ENCODE data around the gene BBS9.

BBS9 gene

DNA sequence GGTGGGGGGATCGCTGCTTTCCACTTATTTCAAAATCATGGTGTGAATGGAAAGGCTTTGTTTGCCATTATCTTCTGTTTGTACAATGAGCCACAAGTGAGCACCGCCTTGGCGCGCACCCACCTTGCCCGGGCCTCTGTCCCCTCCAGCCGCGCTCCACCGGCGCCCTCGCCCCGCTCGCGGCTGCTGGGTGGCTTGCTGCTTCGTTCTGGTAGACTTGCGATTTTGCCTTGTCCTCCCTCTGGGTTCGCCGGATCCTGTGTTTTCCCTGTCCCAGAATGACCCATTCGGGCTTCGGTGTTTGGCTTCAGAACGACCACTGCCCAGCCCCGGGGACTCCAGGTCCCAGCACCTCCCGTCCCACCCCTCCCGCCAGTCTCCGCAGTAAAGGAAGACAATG is 503.0 kb downstream of the BBS9 start:
- Mint-ChIP-seq H3K4me3 (no peak overlapping the region), H3K36me3 (ENCODE audit: insufficient read depth) (no peaks in the 10 kb centered on the region), H3K27ac (ENCODE audit: low read depth) (no peak overlapping the region), H3K27me3 (no peaks in the 10 kb centered on the region), H3K9me3 (no peaks in the 10 kb centered on the region), H3K4me1 (no peaks in the 10 kb centered on the region)
- ATAC-seq (replicated peaks; ENCODE audit: extremely low read depth, poor library complexity, severe bottlenecking) (no peak), DNase-seq (ENCODE audit: low spot score in 2 of 2) (no peak)

DNA sequence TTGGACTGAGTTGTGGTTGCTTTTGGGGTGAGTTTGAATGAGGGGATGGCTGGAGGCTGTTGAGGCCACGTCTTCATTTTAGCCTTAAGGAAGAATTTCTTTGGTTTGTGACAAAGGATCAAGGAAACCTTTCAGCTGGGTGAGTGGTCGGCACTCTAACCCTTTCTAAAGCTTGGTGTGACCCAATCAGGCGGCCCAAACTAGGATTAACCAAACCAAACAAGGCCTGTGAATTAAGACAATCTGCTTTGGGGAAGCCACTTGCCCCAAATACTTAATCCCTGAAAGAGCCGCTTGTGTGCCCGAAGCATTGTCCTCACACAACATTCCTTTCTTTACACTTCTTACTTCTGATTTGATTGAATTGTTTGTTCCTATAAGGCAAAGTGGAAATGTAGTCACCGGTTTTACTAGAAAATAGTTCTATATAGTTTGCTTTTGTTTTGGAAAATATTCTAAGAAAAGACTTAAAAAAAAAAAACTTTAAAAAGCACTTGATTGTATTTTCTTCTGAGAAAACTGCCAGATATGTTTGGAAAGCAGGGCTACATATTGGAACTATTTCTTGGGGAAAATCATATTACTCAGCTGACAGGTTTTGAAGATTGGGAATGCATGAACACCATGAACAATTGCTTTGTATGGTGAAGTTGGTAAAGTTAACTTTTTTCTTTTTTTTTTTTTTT is 503.6 kb downstream of the BBS9 start:
- Mint-ChIP-seq H3K9me3 (no peaks in the 10 kb centered on the region), H3K36me3 (ENCODE audit: insufficient read depth) (no peaks in the 10 kb centered on the region), H3K4me3 (no peak overlapping the region), H3K27me3 (no peaks in the 10 kb centered on the region), H3K4me1 (no peaks in the 10 kb centered on the region), H3K27ac (ENCODE audit: low read depth) (no peak overlapping the region)
- DNase-seq (ENCODE audit: low spot score in 2 of 2) (no peak), ATAC-seq (replicated peaks; ENCODE audit: extremely low read depth, poor library complexity, severe bottlenecking) (no peak)

DNA sequence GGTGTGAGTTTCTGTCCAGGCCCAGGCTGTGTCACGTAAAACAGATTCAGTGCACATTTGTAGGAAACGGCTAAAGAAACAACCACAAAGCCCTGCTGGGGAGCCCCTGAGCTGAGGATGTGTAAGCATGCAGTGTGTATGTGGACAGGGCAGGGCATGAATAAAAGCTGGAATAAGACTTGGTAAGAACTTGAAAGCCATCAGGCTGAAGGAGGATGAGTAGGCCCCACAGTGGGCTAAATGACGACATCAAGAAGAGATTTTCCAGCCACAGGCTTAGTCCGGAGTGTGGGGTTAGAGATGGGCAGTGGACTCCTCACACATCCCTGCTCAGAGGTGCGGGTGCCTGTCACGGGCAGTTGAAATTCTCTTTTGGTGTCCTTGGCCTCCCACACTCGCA is 505.2 kb downstream of the BBS9 start:
- Mint-ChIP-seq H3K36me3 (ENCODE audit: insufficient read depth) (no peaks in the 10 kb centered on the region), H3K4me3 (no peak overlapping the region), H3K9me3 (no peaks in the 10 kb centered on the region), H3K27ac (ENCODE audit: low read depth) (no peak overlapping the region), H3K4me1 (peaks cover 2% of the 10 kb centered on the region), H3K27me3 (no peaks in the 10 kb centered on the region)
- ATAC-seq (replicated peaks; ENCODE audit: extremely low read depth, poor library complexity, severe bottlenecking): no peak
- DNase-seq (ENCODE audit: low spot score in 2 of 2): no peak

DNA sequence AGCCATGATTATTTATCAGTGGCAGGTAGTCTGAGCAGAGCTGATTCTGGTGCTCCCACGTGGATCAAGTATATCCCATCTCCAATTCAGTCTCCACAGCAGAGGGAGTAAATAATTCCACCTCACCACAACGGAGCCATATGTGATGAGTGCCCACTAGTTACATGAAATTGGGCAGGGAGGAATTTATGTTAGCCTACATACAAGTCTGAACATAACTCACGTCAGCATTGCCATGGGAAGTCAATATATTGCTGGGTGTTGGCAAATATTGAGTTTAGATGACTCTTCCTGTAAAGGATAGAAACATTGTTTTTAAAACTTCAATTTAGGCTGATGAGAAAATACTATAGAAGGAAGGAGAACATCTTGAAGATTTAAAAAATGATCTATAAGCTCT is 507.0 kb downstream of the BBS9 start:
- no peak for ATAC-seq (replicated peaks; ENCODE audit: extremely low read depth, poor library complexity, severe bottlenecking)
- no peak overlapping the region for H3K27ac Mint-ChIP-seq (ENCODE audit: low read depth)
- H3K4me3 Mint-ChIP-seq: no peak overlapping the region
- H3K36me3 Mint-ChIP-seq (ENCODE audit: insufficient read depth): no peaks in the 10 kb centered on the region
- peaks cover 7% of the 10 kb centered on the region for H3K4me1 Mint-ChIP-seq
- DNase-seq (ENCODE audit: low spot score in 2 of 2): no peak
- H3K9me3 Mint-ChIP-seq: no peaks in the 10 kb centered on the region
- no peaks in the 10 kb centered on the region for H3K27me3 Mint-ChIP-seq

DNA sequence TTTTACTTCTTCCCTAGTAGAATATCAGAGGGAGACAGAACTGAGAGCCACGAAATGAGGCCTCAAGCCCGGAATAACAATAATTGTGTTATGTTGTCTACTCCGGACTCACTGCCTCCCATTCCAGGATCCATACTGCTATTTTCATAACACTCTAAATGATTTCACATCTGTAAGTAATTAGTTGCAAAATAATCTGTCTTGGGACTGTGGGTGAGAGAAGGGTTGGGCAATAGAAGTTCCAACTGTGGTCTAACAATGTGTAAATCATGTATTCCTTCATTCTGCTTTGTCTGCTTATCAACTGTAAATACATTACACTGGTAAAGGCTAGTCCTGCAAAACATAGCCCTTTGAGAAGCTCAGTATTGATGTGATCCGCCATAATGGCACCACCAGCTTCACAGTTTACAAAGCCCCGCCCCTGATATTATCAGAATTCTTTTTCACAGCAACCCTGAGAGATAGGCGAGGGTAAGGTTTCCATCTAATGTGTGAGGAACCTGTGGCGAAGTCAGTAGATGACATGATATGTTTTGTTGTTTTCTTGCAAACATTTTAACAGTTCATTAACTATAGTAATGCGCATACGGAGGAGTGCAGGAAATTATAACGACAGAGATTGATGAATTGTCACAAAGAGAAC is 510.3 kb downstream of the BBS9 start:
- Mint-ChIP-seq H3K4me1 (peaks cover 13% of the 10 kb centered on the region), H3K9me3 (no peaks in the 10 kb centered on the region), H3K4me3 (no peak overlapping the region), H3K27me3 (no peaks in the 10 kb centered on the region), H3K27ac (ENCODE audit: low read depth) (no peak overlapping the region), H3K36me3 (ENCODE audit: insufficient read depth) (no peaks in the 10 kb centered on the region)
- ATAC-seq (replicated peaks; ENCODE audit: extremely low read depth, poor library complexity, severe bottlenecking): no peak
- DNase-seq (ENCODE audit: low spot score in 2 of 2): no peak

DNA sequence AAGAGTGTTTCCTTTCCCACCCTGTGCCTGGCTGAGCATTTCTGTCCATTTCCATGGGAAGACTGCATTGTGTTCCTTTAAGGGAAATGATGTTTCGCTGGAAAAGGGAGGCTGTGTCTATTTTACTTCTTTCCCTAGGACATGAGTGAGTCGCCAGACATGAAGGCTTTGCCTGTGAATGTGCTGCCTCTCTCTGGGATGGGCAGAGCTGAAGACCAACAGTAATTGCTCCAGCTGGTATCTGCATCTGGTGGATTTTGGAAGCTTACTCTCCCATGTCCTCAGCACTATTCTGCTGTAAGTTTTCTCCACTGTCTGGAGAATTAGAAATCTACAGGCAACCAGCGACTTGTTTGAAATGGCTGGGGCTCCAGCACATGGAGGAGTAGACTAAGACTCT is 511.4 kb downstream of the BBS9 start:
- H3K4me1 Mint-ChIP-seq: peaks cover 13% of the 10 kb centered on the region
- H3K27me3 Mint-ChIP-seq: no peaks in the 10 kb centered on the region
- no peak overlapping the region for H3K27ac Mint-ChIP-seq (ENCODE audit: low read depth)
- no peaks in the 10 kb centered on the region for H3K9me3 Mint-ChIP-seq
- ATAC-seq (replicated peaks; ENCODE audit: extremely low read depth, poor library complexity, severe bottlenecking) (no peak), DNase-seq (ENCODE audit: low spot score in 2 of 2) (no peak)
- H3K4me3 Mint-ChIP-seq: no peak overlapping the region
- H3K36me3 Mint-ChIP-seq (ENCODE audit: insufficient read depth): no peaks in the 10 kb centered on the region

DNA sequence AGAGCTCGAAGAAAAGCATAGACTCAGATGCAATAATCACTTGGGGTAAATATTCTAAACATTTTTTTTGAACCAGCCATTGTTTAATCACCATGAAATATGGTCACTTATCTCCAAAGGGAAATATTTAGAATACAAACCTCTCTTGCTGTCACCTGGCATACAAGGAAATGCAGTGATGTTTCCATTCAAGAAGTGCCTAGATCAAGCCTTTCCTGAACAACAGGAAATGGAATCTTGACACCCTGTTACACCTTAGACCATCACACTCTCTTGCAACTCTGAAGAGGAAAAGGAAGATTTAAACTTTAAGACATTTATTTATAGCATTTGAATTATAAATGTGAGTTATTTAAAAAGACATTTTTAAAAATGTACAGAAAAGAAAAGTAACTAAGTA is 512.9 kb downstream of the BBS9 start:
- Mint-ChIP-seq H3K9me3 (no peaks in the 10 kb centered on the region), H3K4me1 (peaks cover 13% of the 10 kb centered on the region), H3K27ac (ENCODE audit: low read depth) (no peak overlapping the region), H3K36me3 (ENCODE audit: insufficient read depth) (no peaks in the 10 kb centered on the region), H3K27me3 (no peaks in the 10 kb centered on the region), H3K4me3 (no peak overlapping the region)
- no peak for DNase-seq (ENCODE audit: low spot score in 2 of 2)
- ATAC-seq (replicated peaks; ENCODE audit: extremely low read depth, poor library complexity, severe bottlenecking): no peak

DNA sequence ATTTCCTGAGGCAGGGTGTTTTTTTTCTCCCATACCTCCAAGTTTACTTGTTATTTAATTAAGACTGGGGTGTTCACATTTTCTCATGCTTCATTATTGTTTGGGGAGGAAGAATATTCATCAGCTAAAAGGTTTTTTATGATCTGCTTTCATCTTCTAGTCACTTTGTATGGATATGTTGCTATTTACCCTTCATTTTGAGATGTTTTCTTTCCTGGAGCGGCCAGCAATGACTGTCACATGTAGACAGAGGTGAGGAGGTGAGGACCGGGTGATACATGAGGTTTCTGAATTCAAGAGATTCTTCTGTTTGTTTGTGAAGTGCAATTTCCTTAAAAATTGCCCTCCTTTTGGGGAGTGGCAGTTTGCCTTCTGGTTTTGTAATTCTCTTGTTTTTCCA is 514.2 kb downstream of the BBS9 start:
- no peak for ATAC-seq (replicated peaks; ENCODE audit: extremely low read depth, poor library complexity, severe bottlenecking)
- Mint-ChIP-seq H3K4me1 (peaks cover 13% of the 10 kb centered on the region), H3K4me3 (no peak overlapping the region), H3K27me3 (no peaks in the 10 kb centered on the region), H3K27ac (ENCODE audit: low read depth) (no peak overlapping the region), H3K36me3 (ENCODE audit: insufficient read depth) (no peaks in the 10 kb centered on the region), H3K9me3 (no peaks in the 10 kb centered on the region)
- DNase-seq (ENCODE audit: low spot score in 2 of 2): no peak

DNA sequence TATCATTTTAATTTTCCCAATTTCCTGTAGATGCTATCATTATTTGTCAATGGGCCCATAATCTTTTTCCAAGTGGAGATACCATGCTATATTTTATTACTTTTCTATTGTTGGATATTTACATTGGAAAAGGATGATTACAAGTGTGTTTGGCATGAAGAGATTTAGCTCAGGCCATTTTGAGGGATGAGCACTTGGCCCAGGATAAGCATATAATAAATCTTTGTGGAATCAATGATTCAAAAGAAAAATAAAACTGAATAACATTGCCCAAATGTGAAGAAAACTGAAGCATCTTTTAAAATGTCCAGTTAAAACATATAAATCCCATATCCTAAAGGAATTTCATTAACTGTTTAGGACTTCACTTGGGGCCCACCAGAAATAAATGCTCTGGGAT is 515.1 kb downstream of the BBS9 start:
- no peak for ATAC-seq (replicated peaks; ENCODE audit: extremely low read depth, poor library complexity, severe bottlenecking)
- Mint-ChIP-seq H3K36me3 (ENCODE audit: insufficient read depth) (no peaks in the 10 kb centered on the region), H3K27me3 (no peaks in the 10 kb centered on the region), H3K4me3 (no peak overlapping the region), H3K27ac (ENCODE audit: low read depth) (no peak overlapping the region), H3K9me3 (no peaks in the 10 kb centered on the region), H3K4me1 (peaks cover 12% of the 10 kb centered on the region)
- no peak for DNase-seq (ENCODE audit: low spot score in 2 of 2)

DNA sequence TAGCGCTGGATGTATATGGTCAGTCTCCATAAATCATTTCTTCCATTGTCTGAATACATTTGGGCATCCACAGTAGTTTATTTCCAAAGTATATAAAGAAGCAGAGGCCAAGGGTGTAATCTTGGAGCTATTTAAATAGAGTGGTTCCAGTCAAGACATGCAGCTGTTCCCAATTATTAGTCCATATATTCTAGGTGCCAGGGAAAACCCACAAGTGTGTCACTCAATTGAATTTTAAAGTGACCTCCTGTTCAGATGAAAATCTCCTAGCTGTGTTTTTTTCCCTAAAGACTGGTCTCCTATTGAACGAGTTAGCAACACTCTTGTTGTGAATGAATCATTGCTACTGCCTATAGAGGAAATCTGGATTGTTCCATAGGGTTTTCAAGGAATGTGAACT is 515.7 kb downstream of the BBS9 start:
- H3K27ac Mint-ChIP-seq (ENCODE audit: low read depth): no peak overlapping the region
- DNase-seq (ENCODE audit: low spot score in 2 of 2) (no peak), ATAC-seq (replicated peaks; ENCODE audit: extremely low read depth, poor library complexity, severe bottlenecking) (no peak)
- H3K27me3 Mint-ChIP-seq: no peaks in the 10 kb centered on the region
- no peaks in the 10 kb centered on the region for H3K36me3 Mint-ChIP-seq (ENCODE audit: insufficient read depth)
- H3K4me1 Mint-ChIP-seq: peaks cover 9% of the 10 kb centered on the region
- no peak overlapping the region for H3K4me3 Mint-ChIP-seq
- H3K9me3 Mint-ChIP-seq: no peaks in the 10 kb centered on the region

DNA sequence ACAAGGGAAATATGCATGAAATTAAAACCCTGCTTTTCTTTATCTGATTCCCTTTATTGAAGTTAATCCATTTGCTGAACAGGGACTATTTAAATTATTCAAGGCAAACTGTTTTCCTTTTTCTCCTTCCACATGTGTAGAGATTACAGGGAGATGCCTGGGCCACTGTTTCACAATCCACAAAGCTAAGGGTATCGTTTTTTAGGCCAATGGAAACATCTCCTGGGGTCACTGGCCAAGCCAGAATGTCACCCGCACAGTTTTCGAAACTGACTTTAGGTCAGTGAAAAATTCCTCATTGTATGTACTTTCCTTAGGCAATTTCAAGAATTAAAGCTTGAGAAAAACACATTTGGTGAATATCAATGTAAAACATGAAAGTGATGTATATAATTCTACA is 516.8 kb downstream of the BBS9 start:
- DNase-seq (ENCODE audit: low spot score in 2 of 2): no peak
- H3K36me3 Mint-ChIP-seq (ENCODE audit: insufficient read depth): no peaks in the 10 kb centered on the region
- H3K9me3 Mint-ChIP-seq: no peaks in the 10 kb centered on the region
- no peak for ATAC-seq (replicated peaks; ENCODE audit: extremely low read depth, poor library complexity, severe bottlenecking)
- H3K4me3 Mint-ChIP-seq: no peak overlapping the region
- no peak overlapping the region for H3K27ac Mint-ChIP-seq (ENCODE audit: low read depth)
- H3K27me3 Mint-ChIP-seq: no peaks in the 10 kb centered on the region
- peaks cover 12% of the 10 kb centered on the region for H3K4me1 Mint-ChIP-seq

DNA sequence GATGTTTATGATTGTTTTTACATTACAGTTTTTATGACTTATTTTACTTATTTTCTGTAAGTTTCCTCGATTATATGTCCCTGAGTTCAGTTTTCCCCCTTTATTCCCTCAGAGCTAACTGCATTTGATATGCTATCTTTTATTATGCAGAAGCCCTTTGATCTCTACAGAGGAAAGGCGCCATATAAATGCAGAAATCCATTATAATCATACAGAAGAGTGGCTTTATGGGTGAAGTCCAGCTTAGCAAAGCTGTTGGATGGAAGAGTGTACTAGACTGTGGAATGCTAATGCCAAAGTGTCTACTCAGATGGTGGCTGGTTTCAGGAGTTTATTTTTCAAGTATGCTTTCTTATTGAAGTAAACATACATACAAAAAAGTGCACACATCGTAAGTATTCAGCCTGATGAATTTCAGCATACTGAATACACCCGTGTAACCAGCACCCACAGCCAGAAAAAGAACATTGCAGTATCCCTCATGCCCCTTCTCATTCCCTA is 517.6 kb downstream of the BBS9 start:
- H3K27ac Mint-ChIP-seq (ENCODE audit: low read depth): no peak overlapping the region

More for the DNA sequence above, 517.6 kb downstream of the BBS9 start:
- Mint-ChIP-seq H3K36me3 (ENCODE audit: insufficient read depth) (peaks cover 2% of the 10 kb centered on the region), H3K9me3 (no peaks in the 10 kb centered on the region), H3K27me3 (no peaks in the 10 kb centered on the region), H3K4me3 (no peak overlapping the region), H3K4me1 (peaks cover 12% of the 10 kb centered on the region)
- no peak for ATAC-seq (replicated peaks; ENCODE audit: extremely low read depth, poor library complexity, severe bottlenecking)
- no peak for DNase-seq (ENCODE audit: low spot score in 2 of 2)
